Neural cell (in vitro differentiated cells): ENCODE measurements around the gene CRAT. TPM values are rescaled to one million over a fixed set of nuclear protein-coding genes. Genes with fewer than 3 reads are reported as not detected.
"Not testable (repeated sequence)": the region's sequence is repeated elsewhere in the genome, so short reads cannot be mapped to it uniquely, and the experiment has no call there.

Experiments used
- H2AFZ ChIP-seq: fragments of 200-600, 300-800 bp; sonication (generic), shearing (Covaris generic); 2 replicates; pipeline ENCODE4 v1.6.0; 2014; ENCODE audit warnings: low read depth, mild to moderate bottlenecking, antibody characterized with exemption, low read length, moderate library complexity
- H3F3A ChIP-seq: fragments of 200-600 bp; shearing (Covaris generic); 2 replicates; pipeline ENCODE4 v1.6.1; 2016; ENCODE audit warnings: mild to moderate bottlenecking, moderate library complexity, mixed read lengths, antibody characterized with exemption, low read length; ENCODE audit not compliant: insufficient read depth, poor library complexity, severe bottlenecking
- H3K27ac ChIP-seq: fragments of 200-600, 300-800 bp; sonication (generic), shearing (Covaris generic); 2 replicates; pipeline ENCODE4 v1.5.1; 2014; ENCODE audit warnings: mild to moderate bottlenecking, low read length, moderate library complexity
- H3K27me3 ChIP-seq: fragments of 300-800, 200-600 bp; sonication (generic), shearing (Covaris generic); 2 replicates; pipeline ENCODE4 v1.6.0; 2014; ENCODE audit warnings: mild to moderate bottlenecking, low read depth, low read length, moderate library complexity; ENCODE audit not compliant: insufficient read depth
- H3K36me3 ChIP-seq: fragments of 300-800, 200-600 bp; sonication (generic), shearing (Covaris generic); 2 replicates; pipeline ENCODE4 v1.5.1; 2014; ENCODE audit warnings: mild to moderate bottlenecking, antibody characterized with exemption, low read length, moderate library complexity; ENCODE audit not compliant: insufficient read depth
- H3K4me2 ChIP-seq: fragments of 300-800, 200-600 bp; sonication (generic), shearing (Covaris generic); 2 replicates; pipeline ENCODE4 v1.6.0; 2014; ENCODE audit warnings: mild to moderate bottlenecking, low read length
- H3K4me3 ChIP-seq: fragments of 300-800, 200-600 bp; sonication (generic), shearing (Covaris generic); 2 replicates; pipeline ENCODE4 v1.5.1; 2014; ENCODE audit warnings: mild to moderate bottlenecking, low read length, moderate library complexity
- H3K79me2 ChIP-seq: fragments of 200-600 bp; shearing (Covaris generic); replicated peaks from 2 replicates; pipeline ENCODE4 v1.6.0; 2014; ENCODE audit warnings: mild to moderate bottlenecking, low read length, moderate library complexity; ENCODE audit not compliant: insufficient read depth
- H3K9ac ChIP-seq: fragments of 300-800, 200-600 bp; sonication (generic), shearing (Covaris generic); 2 replicates; pipeline ENCODE4 v1.6.1; 2016; ENCODE audit warnings: mild to moderate bottlenecking, low read length, mixed read lengths
- H3K9me2 ChIP-seq: fragments of 200-600 bp; shearing (Covaris generic); 2 replicates; pipeline ENCODE4 v1.6.1; 2016; ENCODE audit warnings: mild to moderate bottlenecking, low read length, mixed read lengths; ENCODE audit not compliant: insufficient read depth
- H3K9me3 ChIP-seq: fragments of 200-600, 300-800 bp; sonication (generic), shearing (Covaris generic); 2 replicates; pipeline ENCODE4 v1.6.1; 2016; ENCODE audit warnings: mild to moderate bottlenecking, mixed run types, low read length, moderate library complexity, mixed read lengths
- H4K20me1 ChIP-seq: fragments of 200-600 bp; shearing (Covaris generic); 2 replicates; pipeline ENCODE4 v1.6.1; 2016; ENCODE audit warnings: mild to moderate bottlenecking, mixed run types; ENCODE audit not compliant: insufficient read depth
- EP300 ChIP-seq: fragments of 450-650 bp; conservative IDR thresholded peaks from 2 replicates; pipeline ENCODE4 v1.6.1; 2014; ENCODE audit warnings: antibody characterized with exemption, mild to moderate bottlenecking, moderate library complexity; ENCODE audit not compliant: poor library complexity, severe bottlenecking
- EZH2 ChIP-seq: fragments of 200-600, 300-800 bp; shearing (Covaris generic), sonication (generic); IDR thresholded peaks from 2 replicates; pipeline ENCODE4 v1.6.1; 2014; ENCODE audit warnings: antibody characterized with exemption, low read length, borderline replicate concordance, mild to moderate bottlenecking; ENCODE audit not compliant: insufficient read depth, poor library complexity, severe bottlenecking
- MXI1 ChIP-seq: fragments of 450-650 bp; conservative IDR thresholded peaks from 2 replicates; pipeline ENCODE4 v1.6.1; 2014; ENCODE audit warnings: antibody characterized with exemption, mild to moderate bottlenecking; ENCODE audit not compliant: poor library complexity, severe bottlenecking
- POLR2AphosphoS5 ChIP-seq: IDR thresholded peaks from 2 replicates; pipeline ENCODE4 v1.6.1; 2012
- RAD21 ChIP-seq: fragments of 450-650 bp; conservative IDR thresholded peaks from 2 replicates; pipeline ENCODE4 v1.6.1; 2014; ENCODE audit warnings: antibody characterized with exemption, mild to moderate bottlenecking, moderate library complexity
- SMC3 ChIP-seq: fragments of 450-650 bp; conservative IDR thresholded peaks from 2 replicates; pipeline ENCODE4 v1.6.1; 2014; ENCODE audit warnings: antibody characterized with exemption, mild to moderate bottlenecking, moderate library complexity; ENCODE audit not compliant: poor library complexity
- TAF1 ChIP-seq: IDR thresholded peaks from 2 replicates; pipeline ENCODE4 v1.6.1; 2012; ENCODE audit warnings: low read depth
- polyA plus RNA-seq: library from polyadenylated mRNA; depleted of rRNA; stranded (reverse); fragments of >200 nt; gene quantifications from 2 replicates; pipeline ENCODE4 v1.2.3, GENCODE V29; 2014
- TF ChIP-seq, protein P1 (sequence below): IDR thresholded peaks from 2 replicates; pipeline ENCODE4 v1.6.1; 2012; ENCODE audit warnings: borderline replicate concordance
- TF ChIP-seq, protein P2 (sequence below): fragments of 450-650 bp; IDR thresholded peaks from 2 replicates; pipeline ENCODE4 v1.5.1; 2014; ENCODE audit warnings: antibody characterized with exemption, mild to moderate bottlenecking, moderate library complexity; ENCODE audit not compliant: poor library complexity, severe bottlenecking

The CRAT gene
- polyA plus RNA-seq, 1 donor from 2014 or later: 14.3 TPM

DNA sequence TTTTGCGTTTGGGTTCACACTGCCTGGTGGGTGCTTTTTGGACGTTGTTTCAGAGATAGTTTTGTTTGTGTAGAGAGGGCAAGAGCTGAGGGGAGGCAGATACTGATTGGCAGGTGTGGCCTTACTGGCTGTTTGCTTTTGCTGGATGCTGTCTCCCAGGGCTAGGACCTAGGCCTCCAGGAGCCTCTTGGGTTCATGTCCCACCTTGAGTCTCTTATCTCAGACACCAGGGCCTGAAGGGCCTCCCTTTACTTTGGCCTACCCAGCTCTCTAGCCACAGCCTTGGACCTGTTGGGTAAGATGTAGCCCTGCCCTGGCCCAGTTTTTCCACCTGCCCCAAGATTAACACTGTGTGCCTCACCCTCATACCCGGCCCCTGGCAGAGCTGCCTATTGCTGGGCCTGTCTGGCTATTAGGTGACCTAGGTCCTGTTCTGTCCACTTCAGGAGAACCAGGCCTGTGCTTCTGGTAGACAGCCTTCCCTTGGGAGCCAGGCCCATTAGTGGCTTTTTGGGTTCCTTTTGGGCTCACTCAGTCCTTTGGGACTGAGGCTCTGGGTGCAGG is 14.0 kb upstream of the CRAT start:
- Histone ChIP-seq H2AFZ (no peak overlapping the region), H4K20me1 (no peaks in the 10 kb centered on the region), H3K27me3 (no peaks in the 10 kb centered on the region), H3F3A (no peaks in the 10 kb centered on the region), H3K9me2 (no peaks in the 10 kb centered on the region), H3K4me3 (no peak overlapping the region), H3K9ac (no peak overlapping the region), H3K4me2 (no peak overlapping the region), H3K27ac (no peak overlapping the region), H3K9me3 (no peaks in the 10 kb centered on the region), H3K79me2 (no peaks in the 10 kb centered on the region), H3K36me3 (no peaks in the 10 kb centered on the region)
- no peak for TF ChIP-seq RAD21
- TF ChIP-seq POLR2AphosphoS5: no peak
- TF ChIP-seq EP300: no peak
- no peak for TF ChIP-seq SMC3
- no peak for TF ChIP-seq MXI1
- TF ChIP-seq, protein P1, sequence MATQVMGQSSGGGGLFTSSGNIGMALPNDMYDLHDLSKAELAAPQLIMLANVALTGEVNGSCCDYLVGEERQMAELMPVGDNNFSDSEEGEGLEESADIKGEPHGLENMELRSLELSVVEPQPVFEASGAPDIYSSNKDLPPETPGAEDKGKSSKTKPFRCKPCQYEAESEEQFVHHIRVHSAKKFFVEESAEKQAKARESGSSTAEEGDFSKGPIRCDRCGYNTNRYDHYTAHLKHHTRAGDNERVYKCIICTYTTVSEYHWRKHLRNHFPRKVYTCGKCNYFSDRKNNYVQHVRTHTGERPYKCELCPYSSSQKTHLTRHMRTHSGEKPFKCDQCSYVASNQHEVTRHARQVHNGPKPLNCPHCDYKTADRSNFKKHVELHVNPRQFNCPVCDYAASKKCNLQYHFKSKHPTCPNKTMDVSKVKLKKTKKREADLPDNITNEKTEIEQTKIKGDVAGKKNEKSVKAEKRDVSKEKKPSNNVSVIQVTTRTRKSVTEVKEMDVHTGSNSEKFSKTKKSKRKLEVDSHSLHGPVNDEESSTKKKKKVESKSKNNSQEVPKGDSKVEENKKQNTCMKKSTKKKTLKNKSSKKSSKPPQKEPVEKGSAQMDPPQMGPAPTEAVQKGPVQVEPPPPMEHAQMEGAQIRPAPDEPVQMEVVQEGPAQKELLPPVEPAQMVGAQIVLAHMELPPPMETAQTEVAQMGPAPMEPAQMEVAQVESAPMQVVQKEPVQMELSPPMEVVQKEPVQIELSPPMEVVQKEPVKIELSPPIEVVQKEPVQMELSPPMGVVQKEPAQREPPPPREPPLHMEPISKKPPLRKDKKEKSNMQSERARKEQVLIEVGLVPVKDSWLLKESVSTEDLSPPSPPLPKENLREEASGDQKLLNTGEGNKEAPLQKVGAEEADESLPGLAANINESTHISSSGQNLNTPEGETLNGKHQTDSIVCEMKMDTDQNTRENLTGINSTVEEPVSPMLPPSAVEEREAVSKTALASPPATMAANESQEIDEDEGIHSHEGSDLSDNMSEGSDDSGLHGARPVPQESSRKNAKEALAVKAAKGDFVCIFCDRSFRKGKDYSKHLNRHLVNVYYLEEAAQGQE: no peak
- TF ChIP-seq, protein P2, sequence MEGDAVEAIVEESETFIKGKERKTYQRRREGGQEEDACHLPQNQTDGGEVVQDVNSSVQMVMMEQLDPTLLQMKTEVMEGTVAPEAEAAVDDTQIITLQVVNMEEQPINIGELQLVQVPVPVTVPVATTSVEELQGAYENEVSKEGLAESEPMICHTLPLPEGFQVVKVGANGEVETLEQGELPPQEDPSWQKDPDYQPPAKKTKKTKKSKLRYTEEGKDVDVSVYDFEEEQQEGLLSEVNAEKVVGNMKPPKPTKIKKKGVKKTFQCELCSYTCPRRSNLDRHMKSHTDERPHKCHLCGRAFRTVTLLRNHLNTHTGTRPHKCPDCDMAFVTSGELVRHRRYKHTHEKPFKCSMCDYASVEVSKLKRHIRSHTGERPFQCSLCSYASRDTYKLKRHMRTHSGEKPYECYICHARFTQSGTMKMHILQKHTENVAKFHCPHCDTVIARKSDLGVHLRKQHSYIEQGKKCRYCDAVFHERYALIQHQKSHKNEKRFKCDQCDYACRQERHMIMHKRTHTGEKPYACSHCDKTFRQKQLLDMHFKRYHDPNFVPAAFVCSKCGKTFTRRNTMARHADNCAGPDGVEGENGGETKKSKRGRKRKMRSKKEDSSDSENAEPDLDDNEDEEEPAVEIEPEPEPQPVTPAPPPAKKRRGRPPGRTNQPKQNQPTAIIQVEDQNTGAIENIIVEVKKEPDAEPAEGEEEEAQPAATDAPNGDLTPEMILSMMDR: no peak
- no peak for TF ChIP-seq TAF1
- TF ChIP-seq EZH2: no peak

DNA sequence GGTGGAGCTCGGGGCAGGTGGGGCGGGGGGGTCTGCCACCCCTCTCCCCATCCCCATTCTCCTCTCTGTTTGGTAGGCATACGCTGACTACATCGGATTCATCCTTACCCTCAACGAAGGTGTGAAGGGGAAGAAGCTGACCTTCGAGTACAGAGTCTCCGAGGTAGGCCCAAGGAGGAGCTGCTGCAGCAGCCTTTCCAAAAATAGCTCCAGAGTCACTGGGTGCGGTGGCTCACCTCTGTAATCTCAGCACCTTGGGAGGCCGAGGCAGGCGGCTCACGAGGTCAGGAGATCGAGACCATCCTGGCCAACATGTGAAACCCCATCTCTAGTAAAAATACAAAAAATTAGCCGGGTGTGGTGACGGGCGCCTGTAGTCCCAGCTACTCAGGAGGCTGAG is 12.4 kb upstream of the CRAT start:
- H4K20me1 ChIP-seq, H3K27ac ChIP-seq, H3K9me3 ChIP-seq, H3K36me3 ChIP-seq, H3K9ac ChIP-seq, H3F3A ChIP-seq, H3K4me3 ChIP-seq, H3K27me3 ChIP-seq, H3K4me2 ChIP-seq, H3K9me2 ChIP-seq, H2AFZ ChIP-seq, H3K79me2 ChIP-seq: not testable (repeated sequence)

DNA sequence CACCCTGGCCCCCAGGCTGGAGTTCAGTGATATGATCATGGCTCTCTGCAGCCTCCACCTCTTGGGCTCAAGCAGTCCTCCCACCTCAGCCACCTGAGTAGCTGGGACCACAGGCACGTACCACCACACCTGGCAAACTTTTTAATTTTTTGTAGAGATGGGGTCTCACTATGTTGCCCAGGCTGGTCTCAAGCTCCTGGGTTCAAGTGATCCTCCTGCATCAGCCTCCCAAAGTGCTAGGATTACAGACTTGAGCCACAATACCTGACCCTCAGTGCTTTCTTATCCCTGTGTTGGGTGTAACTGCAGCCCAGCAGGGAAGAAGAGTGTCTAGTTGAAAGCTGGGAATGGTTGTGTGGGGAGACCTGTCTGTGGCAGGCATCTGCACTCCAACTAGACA is 11.5 kb upstream of the CRAT start:
- H3K36me3 ChIP-seq: no peaks in the 10 kb centered on the region
- no peak overlapping the region for H3K27ac ChIP-seq
- H3K4me3 ChIP-seq: no peak overlapping the region
- H3K79me2 ChIP-seq: peaks cover 6% of the 10 kb centered on the region
- no peaks in the 10 kb centered on the region for H3F3A ChIP-seq
- no peak overlapping the region for H3K9ac ChIP-seq
- no peaks in the 10 kb centered on the region for H4K20me1 ChIP-seq
- no peak overlapping the region for H3K4me2 ChIP-seq
- no peak overlapping the region for H2AFZ ChIP-seq
- H3K9me2 ChIP-seq: no peaks in the 10 kb centered on the region
- TF ChIP-seq, protein P1: no peak
- TF ChIP-seq EZH2 (no peak), EP300 (no peak), TAF1 (no peak), SMC3 (no peak), POLR2AphosphoS5 (no peak), RAD21 (no peak), MXI1 (no peak)
- TF ChIP-seq, protein P2: no peak
- no peaks in the 10 kb centered on the region for H3K27me3 ChIP-seq
- no peaks in the 10 kb centered on the region for H3K9me3 ChIP-seq
